RCC 7860 (cell line): Measurements from ENCODE around the gene OCIAD2.
"Not testable (repeated sequence)": the region's sequence is repeated elsewhere in the genome, so short reads cannot be mapped to it uniquely, and the experiment has no call there.

Experiments used
- DNase-seq: peaks from one replicate; pipeline ENCODE4 v3.0.0-alpha.2; 2015; ENCODE audit warnings: low spot score
- FAIRE-seq: peaks from 2 replicates; lab custom pipeline; 2012; peaks lifted over from hg19 to GRCh38; lab: Jason Lieb, UNC

OCIAD2 gene, protein sequence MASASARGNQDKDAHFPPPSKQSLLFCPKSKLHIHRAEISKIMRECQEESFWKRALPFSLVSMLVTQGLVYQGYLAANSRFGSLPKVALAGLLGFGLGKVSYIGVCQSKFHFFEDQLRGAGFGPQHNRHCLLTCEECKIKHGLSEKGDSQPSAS

DNA sequence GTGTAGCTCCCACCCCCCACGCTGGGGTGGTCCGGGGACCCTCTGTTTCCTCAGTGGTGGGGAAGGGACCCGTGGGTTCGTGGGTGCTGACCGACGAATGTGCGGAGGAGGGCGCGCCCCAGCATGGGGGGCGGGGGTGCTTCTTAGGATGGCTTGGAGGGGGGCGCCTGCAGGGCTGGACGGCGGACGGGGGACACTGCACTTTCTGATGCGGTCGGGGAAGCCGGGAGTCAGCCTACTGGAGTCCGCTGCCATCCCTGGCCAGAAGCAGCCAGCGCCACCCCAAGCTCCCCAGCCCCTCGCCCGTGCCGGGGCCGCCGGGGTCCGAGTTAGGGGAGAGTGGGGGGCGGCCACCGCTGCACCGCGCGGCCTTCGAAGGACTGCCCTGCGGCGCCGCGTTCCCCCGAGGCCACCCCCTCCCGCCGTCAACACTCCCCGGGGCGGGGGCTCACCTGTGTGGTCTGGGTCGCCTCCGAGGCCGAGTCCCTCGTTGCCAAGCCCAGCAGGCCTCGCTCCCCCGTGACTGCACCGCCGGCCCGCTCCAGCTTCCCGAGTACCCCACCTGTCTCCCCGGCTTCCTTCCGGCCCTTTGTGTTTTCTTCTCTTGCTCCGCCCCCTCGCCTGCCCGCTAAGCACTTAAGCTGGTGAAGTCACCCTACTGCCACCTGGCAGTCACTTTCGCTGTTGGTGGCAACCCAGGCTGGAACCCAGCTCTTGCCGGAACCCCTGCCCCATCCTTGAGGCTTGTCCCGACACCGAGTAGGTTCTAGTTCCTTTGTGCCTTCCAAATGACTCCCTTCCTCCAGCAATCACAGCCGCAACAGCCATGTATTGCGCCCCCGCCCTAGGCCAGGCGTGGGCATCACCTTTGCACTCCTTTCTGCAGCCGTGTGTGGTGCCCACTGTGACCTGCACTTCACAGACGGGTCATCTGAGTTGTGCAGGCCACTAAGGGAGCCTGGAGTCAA, at the start of gene OCIAD2:
OCIAD2 (minus strand) TSS at position 569 of the 968 bp plus-strand sequence. CDS start 2,225 bp downstream, outside the sequence.
- no peak for FAIRE-seq
- peak; percentile 76 for DNase-seq

DNA sequence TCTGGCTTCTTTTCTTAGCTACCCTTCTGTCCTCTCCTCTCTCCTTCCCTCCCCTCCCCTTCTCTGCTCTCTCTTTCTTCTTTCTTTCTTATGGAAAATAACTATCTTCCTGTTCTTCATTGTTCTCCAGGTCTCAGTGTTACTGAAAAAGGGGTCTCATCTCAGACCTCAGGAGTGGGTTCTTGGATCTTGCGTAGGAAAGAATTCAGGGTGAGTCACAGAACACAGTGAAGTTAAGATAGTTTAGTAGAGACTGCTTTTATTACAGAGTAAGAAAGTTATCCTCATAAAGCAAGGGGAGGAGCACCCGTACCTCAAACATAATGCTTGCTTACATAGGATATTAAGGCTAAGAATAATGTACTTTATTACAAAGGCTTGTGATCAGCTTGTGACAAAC, 47.7 kb upstream of the OCIAD2 start:
- DNase-seq (peak; percentile 66), FAIRE-seq (no peak)

DNA sequence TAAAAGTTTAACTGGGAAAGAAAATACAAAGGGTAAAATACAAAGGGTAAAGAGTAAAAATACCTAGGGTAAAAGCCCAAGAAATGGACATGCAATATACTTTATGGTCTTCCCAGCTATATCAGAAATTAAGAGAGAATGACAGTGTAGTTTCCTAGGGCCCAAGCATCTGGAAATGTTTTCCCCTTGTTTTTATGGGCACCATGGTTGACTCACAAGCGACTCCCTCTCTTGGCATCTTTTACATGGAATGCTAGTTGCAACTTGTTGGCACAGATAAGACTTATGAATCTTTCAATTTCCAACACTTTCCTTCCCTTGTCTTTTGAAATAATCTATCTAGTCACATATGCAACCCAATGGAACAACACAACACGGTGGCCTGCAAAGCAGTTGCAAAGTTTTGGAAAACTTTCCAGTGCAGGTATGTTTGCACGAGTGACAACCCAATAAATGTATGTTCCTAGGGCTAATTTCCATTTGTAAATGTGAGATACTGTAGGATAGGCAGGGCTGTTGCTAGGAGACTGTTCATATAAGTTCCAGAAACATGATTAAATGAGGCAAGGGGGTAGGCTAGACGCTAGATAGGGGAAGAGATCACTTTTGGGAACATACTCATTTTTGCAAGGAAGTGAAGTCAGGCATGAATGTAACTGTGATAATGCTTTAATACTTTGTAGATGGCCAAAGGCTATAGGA, 43.1 kb upstream of the OCIAD2 start:
- FAIRE-seq = no peak
- peak; percentile 72 for DNase-seq

DNA sequence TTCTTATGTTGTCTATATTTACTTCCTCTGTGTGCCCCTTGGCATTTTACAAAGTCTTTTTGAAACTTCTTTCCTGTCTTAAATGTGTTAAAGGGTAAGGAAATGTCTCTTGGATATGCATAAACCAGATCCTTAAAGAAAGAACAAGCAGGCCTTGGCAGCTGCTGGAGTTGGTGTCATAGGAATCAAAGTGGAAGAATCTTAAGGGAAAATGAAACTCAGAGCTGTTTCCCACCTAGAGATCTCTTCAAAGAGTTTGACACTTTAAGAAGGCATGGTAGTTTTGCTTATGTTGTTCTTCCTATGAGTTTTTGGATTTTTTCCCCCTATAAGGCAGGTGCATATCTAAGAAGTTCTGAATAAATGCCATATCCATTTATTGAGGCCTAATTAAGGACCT, 42.5 kb upstream of the OCIAD2 start:
- no peak for FAIRE-seq
- DNase-seq = no peak

DNA sequence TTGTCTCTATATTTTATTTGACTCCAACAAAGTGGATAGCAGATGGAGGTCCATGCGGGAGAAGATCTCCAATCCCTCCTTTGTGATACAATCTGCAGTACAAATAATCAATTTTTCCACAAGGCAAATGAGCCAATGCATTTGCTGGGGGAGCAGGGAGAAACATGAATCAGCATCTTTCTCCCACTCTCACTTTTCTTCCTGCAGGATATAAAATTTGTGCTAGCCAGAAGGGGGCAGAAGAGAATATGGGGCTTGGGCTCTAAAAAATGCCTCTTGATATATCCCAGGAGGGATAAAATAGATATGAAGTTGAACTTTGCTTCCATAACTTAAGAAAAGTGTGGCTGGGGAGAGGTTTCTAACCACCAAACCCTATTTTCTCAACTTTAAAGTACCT, 41.2 kb upstream of the OCIAD2 start:
- no peak for DNase-seq
- FAIRE-seq = no peak

DNA sequence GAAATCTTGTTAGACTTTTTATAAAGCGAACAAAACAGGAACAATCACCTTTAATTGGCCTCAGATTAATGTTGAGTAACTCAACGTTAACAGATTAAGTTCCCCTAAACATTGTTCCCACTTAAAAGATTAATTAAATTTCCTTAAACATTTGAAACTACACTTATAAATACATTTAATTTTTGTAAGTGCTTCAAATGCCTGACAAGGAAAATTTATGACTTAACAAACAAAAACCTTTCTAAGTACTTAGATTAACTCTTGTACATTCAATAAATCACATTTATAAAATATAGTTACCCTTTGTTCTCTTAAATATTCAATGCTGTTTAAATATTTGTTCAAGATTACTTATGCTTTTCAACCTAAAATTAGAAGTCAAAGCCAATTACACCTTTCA, 39.4 kb upstream of the OCIAD2 start:
- FAIRE-seq = no peak
- DNase-seq = no peak

DNA sequence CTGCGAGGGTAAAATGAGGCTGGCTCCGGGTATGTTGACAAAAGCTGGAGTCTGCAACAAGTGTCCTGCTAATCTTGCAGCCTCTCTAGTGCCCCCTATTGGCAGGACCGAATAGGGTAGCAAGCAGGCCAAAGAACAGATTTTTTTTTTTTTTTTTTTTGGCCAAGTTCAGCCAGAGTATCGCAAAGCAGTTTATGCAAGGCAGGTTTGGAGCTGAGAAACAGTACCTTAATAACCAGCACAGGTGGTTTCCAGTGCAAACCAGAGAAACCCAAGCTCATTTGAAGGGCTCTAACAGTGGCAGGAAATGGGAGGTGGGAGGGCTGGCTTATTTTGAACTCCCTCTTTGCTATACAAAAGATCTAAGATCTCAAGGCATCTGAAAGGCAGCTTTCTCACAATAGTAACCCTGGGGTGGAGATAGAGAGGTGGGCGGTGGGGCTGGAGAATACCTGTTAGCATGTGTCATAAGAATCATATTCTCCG, 38.2 kb upstream of the OCIAD2 start:
- DNase-seq (no peak), FAIRE-seq (no peak)

DNA sequence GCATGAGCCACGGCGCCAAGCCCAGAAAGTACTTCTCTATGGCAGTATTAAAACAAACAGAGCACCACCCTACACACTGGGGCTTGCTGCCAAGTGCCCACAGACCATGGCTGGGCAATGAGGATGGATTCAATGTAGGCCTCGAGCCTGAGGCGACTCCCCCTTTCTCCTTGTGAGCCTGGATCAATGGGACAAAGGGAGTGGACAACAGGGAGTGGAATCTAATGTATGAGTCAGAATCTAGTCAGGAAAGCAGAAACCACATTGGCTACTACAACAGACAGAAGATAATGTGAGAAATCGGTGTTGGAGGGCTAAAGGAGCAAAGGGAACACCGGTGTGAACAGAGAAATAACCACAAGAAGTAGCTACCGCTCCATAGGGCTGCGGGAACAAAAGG, 37.7 kb upstream of the OCIAD2 start:
- DNase-seq (peak; percentile 97), FAIRE-seq (no peak)

DNA sequence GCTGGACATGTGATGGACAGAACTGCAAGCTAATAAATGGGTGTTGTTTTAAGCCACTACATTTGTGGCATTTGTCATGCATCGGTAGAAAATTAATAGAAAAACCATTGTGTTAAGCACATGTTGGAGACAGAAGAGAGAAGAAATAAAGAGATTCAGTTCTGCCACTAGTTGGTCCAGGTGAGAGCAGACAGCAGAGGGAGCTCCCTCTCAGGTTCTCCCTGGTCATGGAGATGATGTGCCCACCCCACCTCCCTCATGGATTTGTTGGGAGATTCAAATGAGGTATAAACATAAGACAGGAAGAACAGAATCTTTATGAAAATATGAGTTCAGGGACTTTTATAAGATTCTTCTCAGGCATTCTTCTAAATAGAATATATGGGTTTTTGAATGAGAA, 36.8 kb upstream of the OCIAD2 start:
- DNase-seq (peak; percentile 23), FAIRE-seq (no peak)

DNA sequence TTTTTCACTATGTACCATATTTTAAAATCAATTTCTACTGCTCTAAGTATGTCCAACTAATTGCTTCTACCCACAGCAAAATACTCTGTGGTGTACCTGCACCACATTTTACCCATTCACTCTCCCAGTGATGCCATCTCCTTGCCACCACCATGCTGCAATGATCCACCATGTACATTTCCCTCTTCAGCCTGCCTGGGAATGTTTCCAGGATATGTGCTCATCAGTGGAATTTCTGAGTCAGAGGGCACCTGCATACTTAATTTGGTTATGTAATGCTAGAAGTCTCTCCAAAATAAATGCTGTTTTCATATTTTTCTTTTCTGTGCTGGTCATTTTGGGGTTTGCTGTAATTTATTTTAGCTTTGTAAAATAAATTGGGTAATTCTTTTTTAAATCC, 33.2 kb upstream of the OCIAD2 start:
- DNase-seq (peak; percentile 88), FAIRE-seq (peak; percentile 94)

DNA sequence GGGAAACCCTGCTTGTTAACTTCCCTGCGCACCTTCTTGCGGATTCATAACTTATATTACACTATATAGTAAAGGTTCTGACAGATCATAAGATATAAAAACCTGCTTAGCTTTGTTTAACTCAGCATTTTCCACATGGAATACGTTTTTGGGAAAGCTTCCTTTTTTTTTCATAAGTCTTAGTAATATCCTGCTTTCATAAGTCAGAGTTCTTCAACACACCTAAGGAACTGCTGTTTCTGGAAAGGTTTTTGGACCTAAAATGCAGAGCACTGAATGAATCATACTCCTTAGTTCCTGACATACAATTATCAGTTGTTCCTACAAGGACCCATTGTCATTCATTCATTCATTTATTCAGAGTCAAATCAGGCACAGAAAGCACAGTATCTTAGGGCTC, 32.3 kb upstream of the OCIAD2 start:
- no peak for FAIRE-seq
- no peak for DNase-seq

DNA sequence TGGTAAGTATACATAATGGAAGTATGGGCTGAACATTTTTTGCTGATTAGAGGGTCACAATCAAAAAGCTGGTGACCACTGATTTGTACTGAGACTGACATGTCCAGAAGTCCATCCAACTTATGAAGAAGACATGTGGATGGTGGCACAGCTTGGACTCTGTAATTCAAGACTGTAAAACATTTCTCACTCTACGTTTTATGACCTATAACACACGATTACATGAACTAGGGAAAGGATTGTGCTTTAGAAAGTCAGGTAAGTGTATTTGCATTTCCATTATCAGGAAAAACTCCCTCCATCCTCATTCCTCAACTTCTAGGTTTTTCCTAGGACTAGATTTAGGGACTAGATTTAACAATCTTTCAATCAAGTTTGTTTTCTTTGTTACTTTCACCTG, 30.5 kb upstream of the OCIAD2 start:
- no peak for FAIRE-seq

DNA sequence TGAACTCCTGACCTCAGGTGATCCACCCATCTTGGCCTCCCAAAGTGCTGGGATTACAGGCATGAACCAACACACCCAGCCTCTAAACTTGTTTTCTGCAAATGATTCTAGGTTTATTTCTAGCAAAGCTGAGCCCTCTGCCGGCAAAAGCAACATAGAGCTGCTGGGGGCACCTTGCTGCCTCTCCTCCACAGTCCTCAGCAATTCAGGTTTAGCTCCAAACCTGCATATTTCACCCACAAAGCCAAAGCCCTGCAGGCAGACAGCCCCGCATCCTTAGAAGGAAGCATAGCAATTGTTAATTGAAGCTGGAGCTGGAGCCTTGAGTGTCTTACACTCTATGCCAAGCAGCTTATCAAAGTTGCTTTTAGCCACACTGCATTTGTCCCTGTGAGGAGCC, 24.9 kb upstream of the OCIAD2 start:
- DNase-seq = no peak
- FAIRE-seq = no peak

More for the DNA sequence above, 30.5 kb upstream of the OCIAD2 start:
- DNase-seq = no peak

DNA sequence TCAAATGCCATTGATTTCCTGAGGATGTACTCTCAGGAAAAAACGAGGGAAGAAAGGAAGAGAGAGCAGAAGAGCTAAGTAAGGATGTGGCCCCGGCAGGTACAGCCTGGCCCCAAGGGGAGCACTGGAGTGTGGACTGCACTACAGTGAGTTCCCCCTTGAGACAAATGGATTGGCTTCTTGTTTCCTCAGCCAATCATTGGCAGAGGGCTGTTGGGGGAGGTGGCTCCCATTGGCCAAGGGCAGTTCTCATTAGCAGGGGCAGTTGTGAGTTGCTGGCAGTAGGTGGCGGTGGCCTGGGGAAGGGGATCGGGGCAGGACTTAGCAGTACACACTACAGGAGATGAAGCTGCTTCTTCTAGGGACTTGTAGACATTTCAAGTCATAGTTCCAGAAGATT, 24.1 kb upstream of the OCIAD2 start:
- no peak for FAIRE-seq

DNA sequence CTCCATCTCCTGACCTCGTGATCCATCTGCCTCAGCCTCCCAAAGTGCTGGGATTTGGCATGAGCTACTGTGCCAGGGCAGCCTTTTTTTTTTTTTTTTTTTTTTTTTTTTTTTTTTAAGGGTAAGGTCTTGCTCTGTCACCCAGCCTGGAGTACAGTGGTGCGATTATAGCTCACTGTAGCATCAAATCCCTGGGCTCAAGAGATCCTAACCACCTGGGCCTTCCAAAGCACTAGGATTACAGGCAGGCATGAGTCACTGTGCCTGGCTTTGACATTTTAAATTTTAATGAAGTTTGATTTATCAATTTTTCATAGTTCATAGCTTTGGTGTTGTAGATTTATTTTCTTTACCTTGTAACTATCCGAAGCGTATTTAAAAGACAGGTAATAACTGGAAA, 17.8 kb upstream of the OCIAD2 start:
- DNase-seq (no peak), FAIRE-seq (no peak)

More for the DNA sequence above, 24.1 kb upstream of the OCIAD2 start:
- no peak for DNase-seq

DNA sequence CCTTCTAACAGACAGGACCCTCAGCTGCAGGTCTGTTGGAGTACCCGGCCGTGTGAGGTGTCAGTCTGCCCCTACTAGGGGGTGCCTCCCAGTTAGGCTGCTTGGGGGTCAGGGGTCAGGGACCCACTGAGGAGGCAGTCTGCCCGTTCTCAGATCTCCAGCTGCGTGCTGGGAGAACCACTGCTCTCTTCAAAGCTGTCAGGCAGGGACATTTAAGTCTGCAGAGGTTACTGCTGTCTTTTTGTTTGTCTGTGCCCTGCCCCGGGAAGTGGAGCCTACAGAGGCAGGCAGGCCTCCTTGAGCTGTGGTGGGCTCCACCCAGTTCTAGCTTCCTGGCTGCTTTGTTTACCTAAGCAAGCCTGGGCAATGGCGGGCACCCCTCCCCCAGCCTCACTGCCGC, 16.5 kb upstream of the OCIAD2 start:
- not testable (repeated sequence) for FAIRE-seq, DNase-seq

DNA sequence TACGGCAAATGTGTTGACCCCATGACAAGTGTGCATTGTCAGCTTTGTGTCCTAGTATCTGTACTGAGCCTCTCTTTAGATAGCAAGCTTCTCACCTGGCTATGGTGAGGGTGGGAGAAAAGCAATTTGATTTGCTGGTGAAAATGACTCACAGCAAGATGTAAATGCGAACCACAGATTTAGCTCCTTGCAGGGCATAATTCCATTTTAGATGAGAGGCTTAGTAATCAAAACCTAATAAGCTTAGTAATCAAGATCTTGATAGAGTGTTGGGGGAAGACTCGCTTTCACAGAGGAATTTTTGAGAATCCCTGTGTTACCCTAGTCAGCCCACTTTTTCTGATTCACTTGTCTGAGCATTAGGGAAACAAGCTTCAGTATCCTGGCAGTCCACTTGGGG, 7.7 kb upstream of the OCIAD2 start:
- FAIRE-seq (no peak), DNase-seq (no peak)

DNA sequence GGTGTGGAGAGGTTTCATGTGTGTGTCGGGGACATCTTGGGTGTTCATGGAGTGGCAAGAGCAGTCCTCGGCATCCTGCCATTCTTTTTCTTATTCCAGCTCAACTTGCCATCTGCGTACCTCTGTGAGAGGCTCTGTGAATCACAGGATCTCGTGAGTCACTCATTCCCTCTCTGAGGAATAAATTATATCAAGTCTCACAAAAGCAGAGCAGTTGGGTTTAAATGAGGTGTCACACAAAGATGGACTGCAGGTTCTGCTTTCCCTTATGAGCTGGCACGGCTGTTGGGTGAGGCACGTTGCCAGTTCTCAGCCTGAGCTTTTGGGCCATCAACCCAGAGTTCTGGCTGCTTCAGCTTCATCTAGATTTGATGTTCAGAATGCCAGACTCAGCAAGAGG, 6.8 kb upstream of the OCIAD2 start:
- peak; percentile 95 for FAIRE-seq
- peak; percentile 91 for DNase-seq

DNA sequence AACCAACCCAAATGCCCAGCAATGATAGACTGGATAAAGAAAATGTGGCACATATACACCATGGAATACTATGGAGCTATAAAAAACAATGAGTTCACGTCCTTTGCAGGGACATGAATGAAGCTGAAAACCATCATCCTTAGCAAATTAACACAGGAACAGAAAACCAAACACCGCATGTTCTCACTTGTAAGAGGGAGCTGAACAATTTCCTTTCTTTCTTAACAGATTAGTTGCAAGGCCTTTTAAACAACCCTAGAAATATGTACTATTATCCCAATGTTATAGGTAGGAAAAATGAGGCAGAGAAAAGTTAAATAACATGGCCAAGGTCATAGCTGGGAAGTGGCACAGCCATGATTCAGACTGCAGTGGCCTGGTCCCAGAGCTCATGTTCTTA, 5.8 kb upstream of the OCIAD2 start:
- no peak for FAIRE-seq

DNA sequence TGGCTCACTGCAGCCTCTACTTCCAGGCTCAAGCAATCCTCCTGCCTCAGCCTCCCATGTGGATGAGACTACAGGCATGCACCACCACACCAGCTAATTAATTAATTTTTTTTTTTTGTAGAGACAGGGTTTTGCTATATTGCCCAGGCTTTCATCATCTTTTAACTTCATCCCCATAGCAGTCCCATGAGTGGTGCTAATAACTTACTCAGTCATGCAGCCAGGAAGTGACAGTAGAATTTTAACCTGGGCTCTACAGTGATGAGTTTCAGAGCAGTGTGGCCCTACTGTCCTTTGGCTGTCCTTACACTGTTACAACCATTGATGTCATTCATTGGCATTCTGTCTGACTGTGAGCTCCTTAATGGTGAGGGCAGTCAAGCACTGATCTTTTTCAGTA, 3.9 kb upstream of the OCIAD2 start:
- FAIRE-seq (peak; percentile 49), DNase-seq (peak; percentile 74)

More for the DNA sequence above, 5.8 kb upstream of the OCIAD2 start:
- no peak for DNase-seq

DNA sequence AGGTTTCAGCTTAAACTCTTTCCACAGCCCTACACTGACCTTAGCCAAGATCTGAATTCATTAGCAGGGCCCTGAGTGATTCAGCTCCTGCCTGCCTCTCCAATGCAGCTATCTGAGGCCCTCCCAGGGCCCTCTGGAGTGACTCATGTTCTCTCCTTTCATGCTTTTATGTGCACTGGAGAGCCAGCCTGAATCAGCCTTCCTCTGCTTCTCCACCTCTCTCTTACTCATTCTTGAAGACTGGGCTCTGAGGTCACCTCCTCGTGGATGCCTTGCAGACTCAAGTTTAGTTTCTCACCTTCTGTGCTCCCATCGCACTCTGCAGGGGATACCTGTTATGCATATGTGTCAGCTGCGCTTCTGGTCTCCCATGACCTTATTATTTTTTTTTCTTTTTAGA, 3.1 kb upstream of the OCIAD2 start:
- DNase-seq = peak; percentile 99

More for the DNA sequence above, 3.1 kb upstream of the OCIAD2 start:
- FAIRE-seq = peak; percentile 98
